Heart left ventricle (tissue), 16 donors: ENCODE results near the gene ANO5. TPM values are rescaled to one million over a fixed set of nuclear protein-coding genes. Genes with fewer than 3 reads are reported as not detected.

Experiments
- ATAC-seq, 4 donors: fragments of 200-7000 bp; cut with Tn5 transposase; one replicate each; pipeline ENCODE4 v1.9.1; 2020 to 2022; ENCODE audit warnings: moderate library complexity in 4 of 4, mild to moderate bottlenecking in 3 of 4, moderate number of reproducible peaks in 1 of 4
- DNase-seq, 5 donors: peaks; one replicate each; pipeline ENCODE4 v3.0.0-alpha.2; 2020
- H3K27ac ChIP-seq, 12 donors: fragments of 200-600 bp; sonication (generic) in 4 of 12; one replicate each; pipeline versions ENCODE4 v1.5.0 to v1.8.0; 2016 to 2022; ENCODE audit warnings: mild to moderate bottlenecking in 2 of 12
- H3K27me3 ChIP-seq, 9 donors: fragments of 200-600 bp; sonication (generic) in 2 of 9; one replicate each; pipeline versions ENCODE4 v1.5.1 to v1.8.0; 2016 to 2022; ENCODE audit warnings: mild to moderate bottlenecking in 3 of 9
- H3K36me3 ChIP-seq, 9 donors: fragments of 200-600 bp; sonication (generic) in 2 of 9; one replicate each; pipeline versions ENCODE4 v1.5.0 to v1.8.0; 2018 to 2022; ENCODE audit warnings: mild to moderate bottlenecking in 2 of 9
- H3K4me1 ChIP-seq, 12 donors: fragments of 200-600 bp; sonication (generic) in 4 of 12; one replicate each; pipeline versions ENCODE4 v1.5.0 to v1.8.0; 2016 to 2022; ENCODE audit warnings: mild to moderate bottlenecking in 3 of 12
- H3K4me3 ChIP-seq, 12 donors: fragments of 200-600 bp; sonication (generic) in 4 of 12; one replicate each; pipeline versions ENCODE4 v1.5.0 to v1.8.0; 2017 to 2022; ENCODE audit warnings: mild to moderate bottlenecking in 9 of 12, moderate library complexity in 4 of 12
- H3K9me3 ChIP-seq, 12 donors: fragments of 200-600 bp; sonication (generic) in 4 of 12; one replicate each; pipeline versions ENCODE4 v1.5.0 to v1.8.0; 2016 to 2022; ENCODE audit warnings: mild to moderate bottlenecking in 1 of 12
- CTCF ChIP-seq, 12 donors: fragments of 200-600 bp; sonication (generic) in 4 of 12; IDR thresholded peaks; one replicate each; pipeline versions ENCODE4 v1.5.0 to v1.8.0; 2018 to 2022; ENCODE audit warnings: antibody characterized with exemption in 12 of 12, mild to moderate bottlenecking in 5 of 12
- POLR2A ChIP-seq, 2 donors: fragments of 450-650 bp; IDR thresholded peaks; one replicate each; pipeline ENCODE4 v1.6.1; 2017; ENCODE audit warnings: antibody characterized with exemption in 2 of 2, mild to moderate bottlenecking in 2 of 2, moderate library complexity in 2 of 2
- WGBS, 4 donors: extraction: QIAGEN DNeasy Blood & Tissue Kit in 2 of 4; methylation state at CpG; one replicate each; pipeline versions ENCODE4 v1.1.5 to v1.1.7; 2013 to 2018; 5-methylcytosine and 5-hydroxymethylcytosine counted together
- intact Hi-C, 10 donors: fragments of 100-400 bp; cut with DNase I; formaldehyde crosslinking; loops; one replicate each; pipeline versions ENCODE4 v1.11.1 to v1.14.2; 2022
- polyA plus RNA-seq, 2 donors: library from polyadenylated mRNA; stranded (reverse); fragments of 200-250 nt; gene quantifications; one replicate each; pipeline ENCODE4 v1.2.3, GENCODE V29; 2013
- total RNA-seq, 9 donors: library from RNA; depleted of rRNA in 2 of 9; stranded (reverse); fragments of >200 nt in 2 of 9; fragmentation: NEBNext Ultra II Directional in 3 of 9; extraction: Animal tissue kit (Norgen Biotek cat#: 25700) in 3 of 9; gene quantifications; one replicate each; pipeline versions ENCODE4 v1.1.0 to v1.2.4, GENCODE V29; 2016 to 2023
- donor health status: ischemic (EF 13 %, LVEDD 7.1; RV severe dilation, severe dysfunction).
- donor health status: healthy with polysubstance abuse.
- donor health status: DM: no; HTN: yes; CAD: no.
- donor health status: DM: no; HTN: no; CAD: no.
- donor health status: ischemic (EF 25% LVEDD 6.9; RV normal size, moderate dysfunction).
- donor health status: ischemic (EF 25% LVEDD 5.7; RV mildly dilated, moderate dysfunction).
- donor health status: healthy.
- donor health status: DM: yes; HTN: yes; CAD: no.
- donor health status: ischemic (EF 35%, LVEDD 5.7; RV mildly dilated, moderate dysfunction).
- donor health status: nonischemic (EF 11% LVEDD 7.7; RV severe dilation, severe dysfunction).
- donor health status: DM: yes; HTN: yes; CAD: no.
- donor health status: PGD.
- donor health status: ischemic (EF 29% LVEDD 5.4; RV normal size, mild dysfunction).
- donor health status: nonischemic (EF 23%, LVEDD 6.1; RV moderate dilation, normal function).

The ANO5 gene
- total and polyA plus RNA-seq, 11 donors: 9.6 to 86.8 (median 54.5) TPM

GRCh38 chr11:22208151-22208858 is 15.4 kb downstream of the ANO5 start:
- DNase-seq (no peak), ATAC-seq (peak; percentile 30 to 86 (median 82))
- Histone ChIP-seq H3K9me3 (no peaks in the 10 kb centered on the region), H3K36me3 (no peaks in the 10 kb centered on the region), H3K4me1 (peaks cover 0 to 39% (median 2%) of the 10 kb centered on the region in 12 donors), H3K27me3 (no peaks in the 10 kb centered on the region), H3K4me3 (peak overlapping the region in 1 of 12 donors; percentile 4), H3K27ac (peak overlapping the region in 8 of 12 donors; percentile 20 to 78 (median 54))
- WGBS, 4 donors: 48 to 52% (median 49%) methylated on average over 3 of the region's 3 CpGs
- no peak for TF ChIP-seq CTCF (IDR thresholded peaks at IDR 0.05)
- TF ChIP-seq POLR2A (IDR thresholded peaks at IDR 0.05): no peak
- intact Hi-C loops: no loop called here

- ATAC-seq: no peak
- Histone ChIP-seq H3K9me3 (no peaks in the 10 kb centered on the region), H3K27me3 (no peaks in the 10 kb centered on the region), H3K36me3 (no peaks in the 10 kb centered on the region), H3K4me3 (no peak overlapping the region), H3K27ac (no peak overlapping the region), H3K4me1 (peaks cover 0 to 24% (median 0%) of the 10 kb centered on the region in 12 donors)
- DNase-seq: no peak
- intact Hi-C loops: no loop called here
- TF ChIP-seq POLR2A (IDR thresholded peaks at IDR 0.05) (no peak), CTCF (IDR thresholded peaks at IDR 0.05) (no peak)
Observed at GRCh38 chr11:22216940-22217339, 24.1 kb downstream of the ANO5 start.

- ATAC-seq: peak in 2 of 4 donors; percentile 27 to 39
Observed at GRCh38 chr11:22221143-22221542, 28.3 kb downstream of the ANO5 start.

More at GRCh38 chr11:22221143-22221542, 28.3 kb downstream of the ANO5 start:
- intact Hi-C loops: no loop called here
- no peaks in the 10 kb centered on the region for H3K9me3 ChIP-seq
- no peaks in the 10 kb centered on the region for H3K36me3 ChIP-seq
- H3K27me3 ChIP-seq: no peaks in the 10 kb centered on the region
- peaks cover 0 to 18% (median 0%) of the 10 kb centered on the region in 12 donors for H3K4me1 ChIP-seq
- no peak for DNase-seq
- 69 to 73% (median 72%) methylated on average over 3 of the region's 3 CpGs for WGBS, 4 donors
- TF ChIP-seq POLR2A (IDR thresholded peaks at IDR 0.05): no peak
- no peak for TF ChIP-seq CTCF (IDR thresholded peaks at IDR 0.05)
- peak overlapping the region in 1 of 12 donors; percentile 6 for H3K4me3 ChIP-seq
- H3K27ac ChIP-seq: peak overlapping the region in 4 of 12 donors; percentile 5 to 35 (median 18)
